NB4 (cell line): ENCODE data around the gene TSKS.

Experiments used
- DNase-seq: peaks from one replicate; pipeline ENCODE4 v3.0.0; 2010; ENCODE audit warnings: low read depth
- H3K4me3 ChIP-seq: one replicate; pipeline ENCODE4 v1.5.1; 2011; ENCODE audit warnings: mild to moderate bottlenecking, low read depth, low read length, moderate library complexity
- CTCF ChIP-seq: IDR thresholded peaks from one replicate; pipeline ENCODE4 v1.5.1; 2012; ENCODE audit warnings: low read depth, low read length
- MAX ChIP-seq: IDR thresholded peaks from 2 replicates; pipeline ENCODE4 v1.6.1; 2011; ENCODE audit warnings: low read depth, low read length
- MYC ChIP-seq: IDR thresholded peaks from 2 replicates; pipeline ENCODE4 v1.6.1; 2011; ENCODE audit warnings: low read depth, low read length
- POLR2A ChIP-seq: IDR thresholded peaks from 2 replicates; pipeline ENCODE4 v1.6.1; 2011; ENCODE audit warnings: mild to moderate bottlenecking; ENCODE audit not compliant: insufficient read length; ENCODE audit errors: extremely low read depth

Gene TSKS

GRCh38 chr19:49781394-49781793, 18.3 kb upstream of the TSKS start:
- H3K4me3 ChIP-seq = no peak overlapping the region
- TF ChIP-seq MAX = no peak
- no peak for TF ChIP-seq CTCF
- no peak for TF ChIP-seq MYC
- no peak for DNase-seq

- DNase-seq = no peak
- no peak for TF ChIP-seq CTCF
- TF ChIP-seq MYC = no peak
- no peak for TF ChIP-seq MAX
- no peak for TF ChIP-seq POLR2A
Measured at GRCh38 chr19:49780861-49781260, 17.8 kb upstream of the TSKS start.

DNA sequence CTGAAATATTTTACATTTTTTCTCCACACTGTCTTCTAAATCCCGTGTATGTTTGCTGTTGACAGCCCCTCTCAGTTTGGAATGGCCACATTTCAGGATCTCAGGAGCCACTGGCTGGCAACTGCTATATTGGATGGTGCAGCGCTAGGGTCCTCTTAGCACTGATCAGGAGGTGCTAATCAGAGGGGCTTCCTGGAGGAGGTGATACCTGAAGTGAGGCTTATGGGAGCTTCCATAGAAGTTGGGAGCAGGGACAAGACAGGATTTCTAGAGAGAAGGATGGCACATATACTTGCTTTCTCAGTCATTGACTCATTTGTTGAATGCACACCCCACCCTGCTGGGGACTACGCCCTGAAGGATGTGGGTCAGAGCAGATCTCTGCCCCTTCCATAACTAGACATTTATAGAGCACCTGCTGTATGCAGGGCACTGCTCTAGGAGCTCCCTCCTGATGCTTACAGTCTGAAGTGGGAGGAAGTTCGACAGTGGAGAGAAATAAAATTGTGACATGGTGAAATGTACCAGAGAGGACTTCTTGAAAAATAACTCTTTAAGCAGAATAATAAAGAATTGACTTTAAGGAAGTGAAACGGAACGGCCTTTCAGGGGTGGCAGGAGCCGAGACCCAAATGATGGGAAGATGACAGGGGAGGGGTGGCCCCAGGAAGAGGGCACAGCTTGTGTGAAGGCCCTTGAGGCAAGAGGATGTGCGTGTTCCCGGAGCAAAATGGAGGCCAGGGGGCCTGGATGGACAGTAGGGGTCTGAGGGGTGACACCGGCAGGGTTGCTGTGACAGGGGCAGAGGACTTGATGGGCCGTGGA, 16.8 kb upstream of the TSKS start:
- TF ChIP-seq MAX (no peak), CTCF (no peak), POLR2A (no peak), MYC (no peak)
- DNase-seq = no peak
- no peak overlapping the region for H3K4me3 ChIP-seq

More at GRCh38 chr19:49780861-49781260, 17.8 kb upstream of the TSKS start:
- H3K4me3 ChIP-seq = no peak overlapping the region

GRCh38 chr19:49776371-49776764, 13.3 kb upstream of the TSKS start:
- no peak for DNase-seq
- no peak overlapping the region for H3K4me3 ChIP-seq
- no peak for TF ChIP-seq MYC
- TF ChIP-seq CTCF = no peak

DNA sequence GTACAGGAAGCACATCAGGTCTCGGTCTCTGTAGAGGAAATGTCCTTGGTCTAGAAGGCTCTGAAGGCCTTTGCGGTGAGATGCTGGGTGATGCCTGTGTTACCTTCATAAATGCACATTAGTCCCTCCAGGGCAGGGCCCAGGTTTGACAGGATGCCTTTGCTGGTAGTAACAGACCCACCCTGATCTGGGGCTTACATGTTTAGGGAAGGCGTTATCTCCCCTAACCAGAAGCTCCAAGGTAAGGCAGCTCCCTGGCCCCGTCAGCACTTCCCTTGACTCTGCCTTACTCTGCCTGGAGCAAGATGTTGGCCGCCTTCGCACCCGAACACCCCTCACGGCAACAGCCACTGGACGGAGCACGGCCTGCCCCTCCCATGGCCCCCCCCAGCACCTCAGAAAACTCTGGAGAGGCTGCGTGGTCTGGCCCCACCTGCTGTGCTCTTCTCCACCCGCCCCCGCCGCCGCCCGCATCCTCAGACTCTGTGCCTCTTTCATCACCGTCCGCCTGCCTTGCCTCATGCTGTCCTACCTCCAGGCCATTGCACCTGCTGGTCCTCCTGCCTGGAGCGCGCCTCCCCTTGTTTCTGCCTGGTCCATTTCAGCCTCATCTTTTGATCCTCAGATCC, 12.8 kb upstream of the TSKS start:
- DNase-seq = no peak
- TF ChIP-seq CTCF = no peak

GRCh38 chr19:49774969-49775368, 11.9 kb upstream of the TSKS start:
- H3K4me3 ChIP-seq = no peak overlapping the region
- TF ChIP-seq MAX (no peak), POLR2A (no peak), CTCF (no peak), MYC (no peak)
- DNase-seq = no peak

More for the DNA sequence above, 12.8 kb upstream of the TSKS start:
- H3K4me3 ChIP-seq = no peak overlapping the region
